Pancreas (tissue), 10 donors: Measurements from ENCODE around the gene LRRC23. TPM values are rescaled to one million over a fixed set of nuclear protein-coding genes. Genes with fewer than 3 reads are reported as not detected.
A peak's percentile ranks its signal among the peaks of the same experiment; 100 is the strongest.

ENCODE experiments used
- ATAC-seq, 4 donors: fragments of 200-7000 bp; cut with Tn5 transposase; one replicate each; pipeline versions ENCODE4 v1.8.0 to v1.9.1; 2020; ENCODE audit warnings: mild to moderate bottlenecking in 4 of 4, moderate library complexity in 4 of 4
- DNase-seq, 6 donors: peaks; one replicate each; pipeline ENCODE4 v3.0.0-alpha.2; 2020
- FAIRE-seq: peaks from 2 replicates; lab custom pipeline; 2012; peaks lifted over from hg19 to GRCh38; lab: Jason Lieb, UNC
- H3K27ac ChIP-seq, 4 donors: fragments of 200-600 bp; sonication (generic); 1 replicate in 3 of 4; 2 replicates in 1 of 4; pipeline versions ENCODE4 v1.5.0 to v1.8.0; 2020
- H3K27me3 ChIP-seq, 4 donors: fragments of 200-600 bp; one replicate each; pipeline ENCODE4 v1.8.0; 2021
- H3K36me3 ChIP-seq, 3 donors: fragments of 200-600 bp; sonication (generic) in 1 of 3; one replicate each; pipeline versions ENCODE4 v1.5.0 to v1.8.0; 2020 to 2021
- H3K4me1 ChIP-seq, 3 donors: fragments of 200-600 bp; one replicate each; pipeline ENCODE4 v1.8.0; 2021
- H3K4me3 ChIP-seq, 4 donors: fragments of 200-600 bp; sonication (generic) in 2 of 4; one replicate each; pipeline versions ENCODE4 v1.5.0 to v1.8.0; 2020 to 2021
- H3K9me3 ChIP-seq, 4 donors: fragments of 200-600 bp; one replicate each; pipeline ENCODE4 v1.8.0; 2021
- CTCF ChIP-seq, 4 donors: fragments of 200-600 bp; sonication (generic) in 3 of 4; IDR thresholded peaks; one replicate each; pipeline versions ENCODE4 v1.5.0 to v1.8.0; 2021; ENCODE audit warnings: antibody characterized with exemption in 4 of 4
- WGBS, 2 donors: extraction: QIAGEN DNeasy Blood & Tissue Kit; methylation state at CpG; one replicate each; pipeline ENCODE4 v1.1.7; 2013; 5-methylcytosine and 5-hydroxymethylcytosine counted together
- intact Hi-C, 3 donors: fragments of 100-400 bp; cut with DNase I; formaldehyde crosslinking; loops; one replicate each; pipeline versions ENCODE4 v1.11.1 to v1.14.2; 2022
- polyA plus RNA-seq, 2 donors: library from polyadenylated mRNA; stranded (reverse); fragments of 200-250 nt; gene quantifications; one replicate each; pipeline ENCODE4 v1.2.3, GENCODE V29; 2013
- total RNA-seq, 6 donors: library from RNA; stranded (reverse); fragmentation: NEBNext Ultra II Directional in 4 of 6; extraction: Animal tissue kit (Norgen Biotek cat#: 25700) in 4 of 6; gene quantifications; one replicate each; pipeline versions ENCODE4 v1.2.1 to v1.2.4, GENCODE V29; 2021 to 2023
- donor health status: healthy with polysubstance abuse.
- donor health status: DM: no; HTN: no; CAD: no; lungs with moderate emphysema.
- donor health status: DM: no; HTN: no; CAD: no.
- donor health status: control.
- donor health status: control.
- donor health status: Bipolar disorder and iron deficiency.
- donor health status: DM: yes; HTN: yes; CAD: no.
- donor health status: DM: no; HTN: no; CAD: no.
- donor health status: DM: no; HTN: no; CAD: no.
- donor health status: DM: yes; HTN: yes; CAD: no.

The LRRC23 gene
- total and polyA plus RNA-seq, 8 donors = 1.7 to 13.0 (median 3.8) TPM

DNA sequence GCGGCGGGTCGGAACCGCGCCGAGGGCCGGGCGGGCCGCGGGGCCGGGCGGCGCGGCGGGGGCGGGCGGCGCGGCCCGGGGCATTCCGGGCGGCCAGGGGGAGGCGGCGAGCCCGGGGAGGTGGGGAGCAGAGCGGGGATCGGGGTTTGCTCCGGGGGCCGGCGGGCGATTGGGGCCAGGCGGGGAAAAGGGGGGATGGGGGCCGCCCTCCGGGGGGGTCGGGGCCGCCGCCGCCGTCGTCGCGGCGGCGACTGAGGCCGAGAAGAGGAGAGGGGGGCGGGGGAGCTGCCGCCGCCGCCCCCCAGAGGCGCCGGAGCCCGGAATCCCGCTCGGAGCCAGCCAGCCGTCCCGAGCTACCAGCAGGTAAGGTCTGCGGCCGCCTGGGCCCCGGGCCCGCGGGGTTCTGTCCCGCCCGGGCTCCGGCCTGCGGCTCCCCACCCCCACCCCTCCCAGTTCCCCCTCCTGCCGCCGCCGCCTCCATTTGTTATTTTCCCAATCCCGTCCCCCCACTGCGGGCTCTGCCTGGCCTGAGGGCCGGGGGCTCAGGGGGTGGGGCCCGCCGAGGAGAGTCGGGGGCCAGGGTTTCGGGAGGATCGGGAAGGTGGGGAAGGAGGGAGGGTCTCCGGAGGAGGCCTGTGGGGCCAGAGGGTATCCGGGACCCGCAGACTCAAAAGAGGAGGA is 23.5 kb downstream of the LRRC23 start:
- WGBS, 2 donors = 1 to 2% methylated on average over 21 to 76 of the region's 79 CpGs
- intact Hi-C loops = loop anchor here in 1 of 3 donors (10.0 kb wide), 1 partner anchor 167 kb away; the partner anchor contains the start of gene C1R
- ATAC-seq (peak in 2 of 4 donors; percentile 11 to 20), DNase-seq (peak in 3 of 6 donors; percentile 63 to 75 (median 74)), FAIRE-seq (no peak)
- no peak for TF ChIP-seq CTCF (IDR thresholded peaks at IDR 0.05)
- Histone ChIP-seq H3K4me3 (peak overlapping the region; percentile 42 to 81 (median 71)), H3K27me3 (no peaks in the 10 kb centered on the region), H3K4me1 (peaks cover 13 to 43% (median 23%) of the 10 kb centered on the region in 3 donors), H3K9me3 (no peaks in the 10 kb centered on the region), H3K36me3 (no peaks in the 10 kb centered on the region), H3K27ac (peak overlapping the region; percentile 68 to 93 (median 88))

GRCh38 chr12:6928703-6929407 is 24.2 kb downstream of the LRRC23 start:
- no peak for TF ChIP-seq CTCF (IDR thresholded peaks at IDR 0.05)
- intact Hi-C loops = loop anchor here in 1 of 3 donors (10.0 kb wide), 1 partner anchor 166 kb away; the partner anchor contains the start of gene C1R
- Histone ChIP-seq H3K9me3 (no peaks in the 10 kb centered on the region), H3K4me1 (peaks cover 13 to 44% (median 23%) of the 10 kb centered on the region in 3 donors), H3K27me3 (no peaks in the 10 kb centered on the region), H3K36me3 (peaks cover 0 to 3% (median 0%) of the 10 kb centered on the region in 3 donors), H3K4me3 (peak overlapping the region; percentile 42 to 81 (median 71)), H3K27ac (peak overlapping the region; percentile 68 to 93 (median 88))
- ATAC-seq = peak in 1 of 4 donors; percentile 3
- WGBS, 2 donors = 5 to 8% methylated on average over 19 of the region's 19 CpGs
- DNase-seq = peak in 2 of 6 donors; percentile 15 to 35
- FAIRE-seq = no peak

GRCh38 chr12:6929466-6930452 is 25.1 kb downstream of the LRRC23 start:
- ATAC-seq (no peak), FAIRE-seq (no peak), DNase-seq (peak in 1 of 6 donors; percentile 22)
- Histone ChIP-seq H3K4me1 (peaks cover 10 to 42% (median 19%) of the 10 kb centered on the region in 3 donors), H3K27me3 (no peaks in the 10 kb centered on the region), H3K36me3 (peaks cover 0 to 8% (median 0%) of the 10 kb centered on the region in 3 donors), H3K9me3 (no peaks in the 10 kb centered on the region), H3K27ac (peak overlapping the region; percentile 68 to 93 (median 88)), H3K4me3 (peak overlapping the region; percentile 42 to 81 (median 71))
- no peak for TF ChIP-seq CTCF (IDR thresholded peaks at IDR 0.05)
- intact Hi-C loops = loop anchor here in 1 of 3 donors (10.0 kb wide), 1 partner anchor 165 kb away; the partner anchor contains the start of gene C1R
- 22 to 23% methylated on average over 7 of the region's 7 CpGs for WGBS, 2 donors

DNA sequence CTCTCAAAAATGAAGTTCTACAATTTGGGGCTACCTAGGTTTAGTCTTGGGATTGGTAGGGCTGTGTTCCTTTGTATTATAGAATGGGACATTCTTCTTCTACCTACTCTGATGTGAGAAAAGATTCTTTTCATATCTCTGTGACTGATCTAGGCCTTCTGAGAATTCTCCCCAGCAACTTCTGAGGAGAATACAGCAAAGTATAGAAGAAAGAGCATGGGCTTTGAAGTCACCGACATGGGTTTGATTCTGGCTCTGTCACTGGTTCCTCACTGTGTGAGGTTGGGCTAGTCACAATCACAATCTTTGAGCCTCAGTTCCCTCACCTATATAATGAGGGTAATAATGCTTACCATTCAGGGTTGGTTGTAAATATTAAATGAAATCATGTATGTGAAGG is 28.1 kb downstream of the LRRC23 start:
- WGBS, 2 donors = 63 to 69% methylated on average over 1 of the region's 1 CpG
- H3K4me3 ChIP-seq = no peak overlapping the region
- no peaks in the 10 kb centered on the region for H3K27me3 ChIP-seq
- no peaks in the 10 kb centered on the region for H3K9me3 ChIP-seq
- peaks cover 0 to 8% (median 0%) of the 10 kb centered on the region in 3 donors for H3K36me3 ChIP-seq
- ATAC-seq = no peak
- no peak for FAIRE-seq
- no peak overlapping the region for H3K27ac ChIP-seq
- intact Hi-C loops = no loop called here
- no peak for TF ChIP-seq CTCF (IDR thresholded peaks at IDR 0.05)
- DNase-seq = no peak
- H3K4me1 ChIP-seq = peaks cover 10 to 21% (median 14%) of the 10 kb centered on the region in 3 donors
